Stimulated activated naive B cell treated with anti-CD40 and anti-IgM and Interleukin-4, amounts not matched to agents 10 μg/mL and 1 μg/mL and 100 μg/mL, for 72 hours (primary cell): ENCODE results near the gene CRHBP.
A peak's percentile ranks its signal among the peaks of the same experiment; 100 is the strongest.
"Not testable (repeated sequence)": the region's sequence is repeated elsewhere in the genome, so short reads cannot be mapped to it uniquely, and the experiment has no call there.

Experiments used
- ATAC-seq, 2 donors: fragments of 150-1000 bp; cut with Tn5 transposase; replicated peaks; 2 replicates each; pipeline ENCODE4 v1.10.0; 2021; ENCODE audit warnings: moderate library complexity in 1 of 2
- DNase-seq: peaks from one replicate; pipeline ENCODE4 v3.0.0; 2021
- H3K27ac Mint-ChIP-seq: one replicate; pipeline ENCODE4 v1.8.0; 2022; ENCODE audit warnings: mild to moderate bottlenecking, mixed read lengths
- H3K27me3 Mint-ChIP-seq, 2 donors: one replicate each; pipeline ENCODE4 v1.8.0; 2022; ENCODE audit warnings: mixed read lengths in 2 of 2
- H3K36me3 Mint-ChIP-seq, 2 donors: one replicate each; pipeline ENCODE4 v1.8.0; 2022; ENCODE audit warnings: mixed read lengths in 2 of 2, mild to moderate bottlenecking in 1 of 2
- H3K4me1 Mint-ChIP-seq, 2 donors: one replicate each; pipeline ENCODE4 v1.8.0; 2022; ENCODE audit warnings: mixed read lengths in 2 of 2, mild to moderate bottlenecking in 1 of 2
- H3K4me3 Mint-ChIP-seq, 2 donors: one replicate each; pipeline ENCODE4 v1.8.0; 2022; ENCODE audit warnings: mild to moderate bottlenecking in 2 of 2, mixed read lengths in 2 of 2, moderate library complexity in 1 of 2
- H3K9me3 Mint-ChIP-seq, 2 donors: one replicate each; pipeline ENCODE4 v1.8.0; 2022; ENCODE audit warnings: mixed read lengths in 2 of 2, mild to moderate bottlenecking in 1 of 2

CRHBP gene, protein sequence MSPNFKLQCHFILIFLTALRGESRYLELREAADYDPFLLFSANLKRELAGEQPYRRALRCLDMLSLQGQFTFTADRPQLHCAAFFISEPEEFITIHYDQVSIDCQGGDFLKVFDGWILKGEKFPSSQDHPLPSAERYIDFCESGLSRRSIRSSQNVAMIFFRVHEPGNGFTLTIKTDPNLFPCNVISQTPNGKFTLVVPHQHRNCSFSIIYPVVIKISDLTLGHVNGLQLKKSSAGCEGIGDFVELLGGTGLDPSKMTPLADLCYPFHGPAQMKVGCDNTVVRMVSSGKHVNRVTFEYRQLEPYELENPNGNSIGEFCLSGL

DNA sequence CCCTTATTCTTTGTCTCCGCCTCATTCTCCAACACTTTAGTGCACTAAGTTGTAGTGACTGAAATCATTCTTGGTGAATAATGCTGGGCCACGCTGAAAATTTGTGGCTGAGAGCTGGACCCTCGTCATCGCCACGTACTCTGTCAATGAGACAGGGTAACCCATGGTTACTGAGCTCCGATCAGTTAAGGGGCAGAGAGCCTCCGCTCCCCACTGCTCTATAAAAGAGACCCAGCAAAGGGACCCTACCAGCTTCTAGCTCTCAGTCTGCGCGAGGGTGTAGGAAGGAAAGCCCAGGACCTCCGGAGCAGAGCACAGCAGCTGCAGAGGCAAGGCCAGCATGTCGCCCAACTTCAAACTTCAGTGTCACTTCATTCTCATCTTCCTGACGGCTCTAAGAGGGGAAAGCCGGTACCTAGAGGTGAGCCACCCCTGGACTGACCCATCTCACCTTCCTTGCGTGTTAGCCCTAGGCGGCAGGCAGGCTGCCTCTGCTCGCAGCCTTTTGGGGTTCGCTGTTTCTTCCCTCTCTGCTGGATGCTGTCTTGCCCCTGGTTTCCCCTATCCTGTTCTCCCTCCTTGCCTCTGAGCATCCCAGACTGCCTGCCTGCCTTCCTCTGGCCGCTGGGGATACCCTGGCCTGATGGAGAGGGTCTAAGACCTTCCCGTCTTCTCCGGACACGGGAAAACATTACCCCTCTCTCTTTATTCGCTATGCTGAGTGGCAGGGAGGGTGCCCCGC is at the start of gene CRHBP:
Gene CRHBP (plus strand): TSS at position 251 of the 742 bp plus-strand sequence. CDS start 90 bp downstream, at position 341.
- DNase-seq (no peak), ATAC-seq (peak in 1 of 2 donors; percentile 31)
- H3K4me1 Mint-ChIP-seq = peaks cover 9 to 17% of the 10 kb centered on the region in 2 donors
- H3K27ac Mint-ChIP-seq = no peak within 1 kb of the TSS
- H3K36me3 Mint-ChIP-seq = no peaks in the 10 kb centered on the region
- no peaks in the 10 kb centered on the region for H3K9me3 Mint-ChIP-seq
- peak within 1 kb of the TSS; percentile 41 to 57 for H3K4me3 Mint-ChIP-seq
- peaks cover 33 to 39% of the 10 kb centered on the region in 2 donors for H3K27me3 Mint-ChIP-seq

DNA sequence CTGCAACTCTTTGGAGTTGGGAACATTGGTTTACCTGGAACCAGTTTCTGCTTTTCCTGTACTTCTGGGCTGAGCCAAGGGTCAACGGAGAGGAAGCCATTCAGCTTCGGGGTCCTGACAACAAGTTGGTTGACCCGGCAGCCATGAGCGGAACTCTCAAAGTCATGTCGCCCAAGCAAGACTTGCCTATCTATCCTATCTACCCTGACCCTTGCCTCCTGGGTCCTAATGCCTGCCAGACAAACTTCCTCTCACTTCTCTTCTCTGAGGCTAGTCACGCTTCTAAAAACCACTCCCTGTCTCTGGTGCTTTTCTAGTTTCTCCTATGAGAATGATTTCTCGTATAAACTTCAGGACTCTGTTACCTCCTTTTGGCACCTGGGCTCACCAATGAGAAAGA is 44.7 kb upstream of the CRHBP start:
- Mint-ChIP-seq H3K9me3 (peaks cover 0 to 3% of the 10 kb centered on the region in 2 donors), H3K27ac (no peak overlapping the region), H3K36me3 (no peaks in the 10 kb centered on the region), H3K4me3 (no peak overlapping the region), H3K27me3 (peaks cover 0 to 4% of the 10 kb centered on the region in 2 donors), H3K4me1 (no peaks in the 10 kb centered on the region)
- no peak for DNase-seq
- no peak for ATAC-seq

- H3K27me3 Mint-ChIP-seq, H3K36me3 Mint-ChIP-seq, ATAC-seq, DNase-seq, H3K27ac Mint-ChIP-seq, H3K4me3 Mint-ChIP-seq, H3K4me1 Mint-ChIP-seq, H3K9me3 Mint-ChIP-seq: not testable (repeated sequence)
Observed at GRCh38 chr5:76910344-76910933, 42.4 kb upstream of the CRHBP start.

GRCh38 chr5:76914671-76915070 is 38.2 kb upstream of the CRHBP start:
- not testable (repeated sequence) for H3K4me3 Mint-ChIP-seq, H3K4me1 Mint-ChIP-seq, ATAC-seq, H3K27me3 Mint-ChIP-seq, DNase-seq, H3K27ac Mint-ChIP-seq, H3K36me3 Mint-ChIP-seq, H3K9me3 Mint-ChIP-seq

GRCh38 chr5:76918539-76918938 is 34.3 kb upstream of the CRHBP start:
- H3K4me3 Mint-ChIP-seq = no peak overlapping the region
- H3K9me3 Mint-ChIP-seq = peaks cover 4 to 7% of the 10 kb centered on the region in 2 donors
- DNase-seq = no peak
- peaks cover 0 to 5% of the 10 kb centered on the region in 2 donors for H3K36me3 Mint-ChIP-seq
- H3K27me3 Mint-ChIP-seq = peaks cover 0 to 4% of the 10 kb centered on the region in 2 donors
- ATAC-seq = no peak
- H3K4me1 Mint-ChIP-seq = no peaks in the 10 kb centered on the region
- no peak overlapping the region for H3K27ac Mint-ChIP-seq

DNA sequence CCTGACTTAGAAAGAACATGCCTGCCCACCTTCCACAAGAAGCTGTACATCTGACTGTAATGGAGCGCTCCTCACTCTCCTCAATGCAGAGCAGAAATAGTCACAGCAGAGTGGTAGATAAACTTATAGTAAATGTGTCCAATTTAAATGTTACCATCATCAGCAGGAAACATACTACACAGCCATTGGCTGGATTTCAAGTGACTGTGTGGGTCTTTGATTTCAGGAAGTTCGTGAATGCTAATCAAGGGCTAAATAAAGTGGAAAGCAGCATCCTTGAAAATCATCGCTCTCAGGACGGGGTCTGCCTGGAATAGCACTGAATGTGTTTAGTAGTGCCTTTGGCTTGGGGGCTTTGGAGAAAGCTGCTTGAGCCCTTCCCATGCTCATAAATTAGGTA is 32.4 kb upstream of the CRHBP start:
- H3K4me1 Mint-ChIP-seq = no peaks in the 10 kb centered on the region
- H3K9me3 Mint-ChIP-seq = no peaks in the 10 kb centered on the region
- no peaks in the 10 kb centered on the region for H3K27me3 Mint-ChIP-seq
- no peak overlapping the region for H3K4me3 Mint-ChIP-seq
- DNase-seq = no peak
- H3K27ac Mint-ChIP-seq = no peak overlapping the region
- H3K36me3 Mint-ChIP-seq = no peaks in the 10 kb centered on the region
- ATAC-seq = no peak

GRCh38 chr5:76926329-76927105 is 26.3 kb upstream of the CRHBP start:
- Mint-ChIP-seq H3K4me3 (no peak overlapping the region), H3K9me3 (no peaks in the 10 kb centered on the region), H3K27me3 (peaks cover 6 to 7% of the 10 kb centered on the region in 2 donors), H3K36me3 (no peaks in the 10 kb centered on the region), H3K27ac (no peak overlapping the region), H3K4me1 (no peaks in the 10 kb centered on the region)
- DNase-seq (no peak), ATAC-seq (no peak)

DNA sequence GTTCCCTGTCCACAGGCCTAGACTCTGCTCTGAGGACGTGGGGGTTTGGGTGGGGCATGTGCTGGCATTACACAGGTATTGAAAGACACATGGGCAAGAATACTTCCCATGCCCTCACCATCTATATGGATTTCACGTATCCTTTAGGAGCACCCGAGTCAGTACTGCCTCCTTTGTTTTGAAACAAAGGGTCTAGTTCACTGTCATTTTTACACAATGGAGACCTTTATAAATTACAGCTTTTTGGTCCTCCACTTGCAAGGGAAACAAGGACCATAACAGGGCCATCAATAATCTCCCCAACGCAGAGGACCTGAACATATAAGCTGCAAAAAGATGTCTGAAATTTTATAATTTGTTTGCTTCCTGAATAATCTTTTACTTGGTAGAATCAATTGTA is 24.9 kb upstream of the CRHBP start:
- DNase-seq (no peak), ATAC-seq (no peak)
- no peak overlapping the region for H3K27ac Mint-ChIP-seq
- no peaks in the 10 kb centered on the region for H3K36me3 Mint-ChIP-seq
- H3K9me3 Mint-ChIP-seq = no peaks in the 10 kb centered on the region
- peaks cover 6 to 8% of the 10 kb centered on the region in 2 donors for H3K27me3 Mint-ChIP-seq
- no peaks in the 10 kb centered on the region for H3K4me1 Mint-ChIP-seq
- no peak overlapping the region for H3K4me3 Mint-ChIP-seq

DNA sequence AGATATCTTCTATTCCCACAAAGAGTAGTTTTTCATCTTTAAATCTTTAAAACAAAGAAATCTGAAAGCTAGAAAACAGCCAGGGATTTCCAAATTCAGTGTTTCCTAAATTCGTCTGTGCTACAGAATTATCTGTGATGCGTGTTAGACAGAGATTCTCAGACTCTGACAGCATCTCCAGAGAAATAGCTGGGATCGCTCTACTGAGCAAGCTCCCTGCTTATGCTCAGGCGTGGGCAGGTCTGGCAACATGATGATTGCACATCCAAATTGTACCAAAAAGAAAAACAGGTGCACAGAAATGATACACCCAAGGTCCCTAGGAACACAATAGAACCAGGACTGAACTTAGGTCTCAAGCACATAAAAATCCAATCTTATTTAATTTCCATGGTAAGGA is 22.8 kb upstream of the CRHBP start:
- H3K4me1 Mint-ChIP-seq = no peaks in the 10 kb centered on the region
- peaks cover 6 to 8% of the 10 kb centered on the region in 2 donors for H3K27me3 Mint-ChIP-seq
- ATAC-seq (no peak), DNase-seq (no peak)
- no peaks in the 10 kb centered on the region for H3K36me3 Mint-ChIP-seq
- no peak overlapping the region for H3K27ac Mint-ChIP-seq
- no peak overlapping the region for H3K4me3 Mint-ChIP-seq
- H3K9me3 Mint-ChIP-seq = no peaks in the 10 kb centered on the region

DNA sequence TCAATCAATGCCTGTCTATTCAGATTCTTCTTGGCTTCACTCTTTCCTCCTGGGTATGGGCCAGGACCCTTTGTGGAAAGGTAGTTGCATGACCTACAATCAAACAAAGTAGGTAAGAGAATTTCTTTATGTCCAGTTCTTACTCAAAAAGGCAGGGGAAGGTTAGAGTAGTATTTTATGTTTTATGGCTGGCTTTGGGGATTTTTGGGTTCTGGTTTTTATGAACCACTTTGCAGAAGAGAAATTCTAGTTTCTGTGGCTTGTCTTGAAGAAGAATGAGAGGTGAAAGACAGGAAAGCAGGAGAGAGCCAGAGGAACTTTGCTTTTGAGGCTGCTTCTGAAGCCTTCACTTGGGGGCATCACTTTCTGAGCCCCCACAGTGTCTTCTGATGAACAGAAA is 14.7 kb upstream of the CRHBP start:
- DNase-seq (no peak), ATAC-seq (peak; percentile 63 to 74)
- Mint-ChIP-seq H3K27ac (no peak overlapping the region), H3K4me3 (no peak overlapping the region), H3K36me3 (peaks cover 0 to 1% of the 10 kb centered on the region in 2 donors), H3K27me3 (peaks cover 0 to 4% of the 10 kb centered on the region in 2 donors), H3K4me1 (peaks cover 6 to 10% of the 10 kb centered on the region in 2 donors), H3K9me3 (peaks cover 8 to 9% of the 10 kb centered on the region in 2 donors)

DNA sequence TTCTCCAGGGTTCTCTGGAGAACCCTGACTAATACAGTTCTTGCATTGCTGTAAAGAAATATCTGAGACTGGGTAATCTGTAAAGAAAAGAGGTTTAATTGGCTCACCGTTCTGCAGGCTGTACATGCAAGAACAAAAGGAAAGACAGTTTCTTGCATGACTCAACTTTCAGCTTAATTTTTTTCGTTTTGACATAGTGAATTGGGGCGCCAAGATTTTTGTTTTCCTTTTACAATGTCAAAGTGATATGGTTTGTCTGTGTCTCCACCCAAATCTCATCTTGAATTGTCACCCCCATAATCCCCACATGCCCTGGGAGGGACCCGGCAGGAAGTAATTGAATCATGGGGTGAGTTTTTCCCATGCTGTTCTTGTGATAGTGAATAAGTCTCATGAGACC is 11.8 kb upstream of the CRHBP start:
- ATAC-seq (no peak), DNase-seq (no peak)
- H3K36me3 Mint-ChIP-seq = peaks cover 0 to 1% of the 10 kb centered on the region in 2 donors
- peaks cover 8 to 9% of the 10 kb centered on the region in 2 donors for H3K9me3 Mint-ChIP-seq
- peaks cover 0 to 7% of the 10 kb centered on the region in 2 donors for H3K27me3 Mint-ChIP-seq
- H3K27ac Mint-ChIP-seq = no peak overlapping the region
- peaks cover 6 to 10% of the 10 kb centered on the region in 2 donors for H3K4me1 Mint-ChIP-seq
- no peak overlapping the region for H3K4me3 Mint-ChIP-seq

DNA sequence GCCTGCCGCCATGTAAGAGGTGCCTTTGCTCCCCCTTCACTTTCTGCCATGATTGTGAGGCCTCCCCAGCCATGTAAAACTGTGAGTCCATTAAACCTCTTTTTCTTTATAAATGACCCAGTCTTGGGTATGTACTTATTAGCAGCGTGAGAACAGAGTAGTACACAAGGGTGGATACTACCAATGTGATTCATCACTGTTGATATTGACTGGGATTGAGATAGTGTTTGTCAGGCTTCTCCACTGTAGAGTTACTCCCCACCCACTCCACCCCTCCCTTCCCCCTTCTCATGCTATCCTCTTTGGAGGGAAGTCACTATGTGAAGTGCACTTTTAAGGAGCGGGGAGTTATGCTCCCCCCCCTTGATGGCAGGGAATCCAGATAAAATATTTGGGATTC is 11.4 kb upstream of the CRHBP start:
- no peak for ATAC-seq
- DNase-seq = no peak
- Mint-ChIP-seq H3K36me3 (peaks cover 0 to 1% of the 10 kb centered on the region in 2 donors), H3K4me3 (no peak overlapping the region), H3K27me3 (peaks cover 0 to 7% of the 10 kb centered on the region in 2 donors), H3K27ac (no peak overlapping the region), H3K4me1 (peaks cover 6 to 10% of the 10 kb centered on the region in 2 donors), H3K9me3 (peaks cover 8 to 9% of the 10 kb centered on the region in 2 donors)

DNA sequence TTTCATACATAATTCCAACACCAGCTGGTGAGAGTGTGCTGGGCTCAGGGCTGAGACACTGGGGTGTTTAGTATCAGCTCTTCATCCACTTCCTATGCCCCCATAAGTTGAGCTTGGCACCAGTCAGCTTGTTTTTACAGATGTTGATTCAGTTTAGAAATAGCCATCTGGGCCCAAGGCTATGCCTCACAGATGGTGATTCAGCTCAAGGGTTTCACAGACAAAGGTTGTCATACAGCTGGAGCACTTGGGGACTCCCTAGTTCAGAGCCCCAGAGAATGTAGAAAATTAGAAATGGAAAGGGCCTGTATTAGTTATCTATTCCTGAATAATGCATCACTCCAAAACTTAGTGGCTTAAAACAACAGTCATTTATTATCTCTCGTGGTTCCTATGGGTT is 10.3 kb upstream of the CRHBP start:
- no peak overlapping the region for H3K4me3 Mint-ChIP-seq
- H3K27ac Mint-ChIP-seq = no peak overlapping the region
- no peak for ATAC-seq
- H3K4me1 Mint-ChIP-seq = peaks cover 6 to 9% of the 10 kb centered on the region in 2 donors
- DNase-seq = no peak
- H3K9me3 Mint-ChIP-seq = peaks cover 8 to 9% of the 10 kb centered on the region in 2 donors
- H3K27me3 Mint-ChIP-seq = peaks cover 0 to 6% of the 10 kb centered on the region in 2 donors
- H3K36me3 Mint-ChIP-seq = peaks cover 0 to 1% of the 10 kb centered on the region in 2 donors

- ATAC-seq (no peak), DNase-seq (no peak)
- Mint-ChIP-seq H3K27me3 (peaks cover 0 to 3% of the 10 kb centered on the region in 2 donors), H3K36me3 (peaks cover 0 to 1% of the 10 kb centered on the region in 2 donors), H3K4me3 (no peak overlapping the region), H3K27ac (no peak overlapping the region), H3K4me1 (peaks cover 4 to 5% of the 10 kb centered on the region in 2 donors), H3K9me3 (peaks cover 8 to 9% of the 10 kb centered on the region in 2 donors)
Observed at GRCh38 chr5:76943006-76943405, 9.8 kb upstream of the CRHBP start.
